ENCODE data around the gene SIRPG.
"Not testable (repeated sequence)": the region's sequence is repeated elsewhere in the genome, so short reads cannot be mapped to it uniquely, and the experiment has no call there.

Gene SIRPG

GRCh38 chr20:1635291-1635979 is 22.1 kb downstream of the SIRPG start:
- DNase-seq (ENCODE audit: low read depth in 2 of 2), result no peak

DNA sequence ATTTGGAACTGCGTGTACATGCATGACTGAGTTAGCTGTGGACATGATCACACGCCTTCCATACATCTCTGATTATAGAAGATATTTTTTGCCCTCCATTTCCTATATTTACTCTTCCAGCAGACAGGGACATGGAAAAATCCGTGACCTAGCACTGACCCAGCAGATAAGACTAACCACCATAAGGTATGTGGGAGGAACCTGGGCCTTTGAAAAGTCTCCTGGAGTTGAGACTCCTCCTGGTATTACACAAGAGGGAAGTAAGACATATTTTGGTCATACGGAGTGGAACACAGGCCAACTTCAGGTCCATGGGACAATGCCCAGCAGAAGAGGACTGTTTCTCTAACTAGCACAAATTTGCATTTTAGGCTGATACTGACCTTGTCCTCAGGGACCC is 24.0 kb downstream of the SIRPG start:
- no peak for DNase-seq (ENCODE audit: low read depth in 2 of 2)

DNA sequence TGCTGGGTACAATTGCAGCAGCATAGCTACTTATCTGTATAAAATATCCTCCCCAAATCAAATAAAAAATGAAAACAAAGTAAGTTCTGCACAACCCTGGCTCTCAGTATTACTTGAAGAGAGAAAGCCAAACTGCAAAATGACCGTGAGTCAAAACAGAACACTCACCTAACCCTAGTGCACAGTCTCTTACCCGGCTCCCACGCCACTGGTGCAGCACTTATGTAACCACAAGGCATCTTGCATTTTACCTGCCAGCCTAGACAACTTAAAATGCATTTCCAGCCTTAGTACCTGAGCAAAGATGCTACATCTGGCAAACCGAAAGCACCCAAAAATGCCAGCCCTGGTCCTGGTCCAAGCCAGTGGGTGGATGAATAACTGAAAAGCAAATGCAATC is 25.4 kb downstream of the SIRPG start:
- DNase-seq (ENCODE audit: low read depth in 2 of 2), result peak in 1 of 2 experiments; percentile 36

GRCh38 chr20:1631309-1632151 is 26.0 kb downstream of the SIRPG start:
- DNase-seq (ENCODE audit: low read depth in 2 of 2), result no peak

- no peak for DNase-seq (ENCODE audit: low read depth in 2 of 2)
Observed at GRCh38 chr20:1630186-1630585, 27.4 kb downstream of the SIRPG start.

DNA sequence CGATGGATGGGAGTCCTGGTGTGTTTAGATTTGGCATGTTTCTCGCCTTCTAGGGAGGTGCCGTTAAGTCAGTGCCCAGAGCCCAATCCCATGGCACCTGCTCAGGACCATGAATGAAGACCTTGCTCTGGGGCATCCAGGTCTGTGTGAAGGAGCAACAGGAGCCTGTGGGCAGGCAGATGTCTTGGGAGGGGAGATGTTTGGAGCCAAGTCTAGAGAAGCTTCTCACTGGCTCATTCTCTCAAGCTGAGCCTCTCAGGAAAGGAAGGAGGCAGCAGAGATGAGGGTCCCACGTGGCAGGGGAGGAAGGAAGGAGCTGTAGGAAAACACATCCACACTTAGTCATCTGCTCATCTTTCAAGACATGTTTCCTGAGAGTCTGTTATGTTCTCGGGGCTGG is 28.3 kb downstream of the SIRPG start:
- no peak for DNase-seq (ENCODE audit: low read depth in 2 of 2)

- DNase-seq (ENCODE audit: low read depth in 2 of 2), result no peak
Observed at GRCh38 chr20:1628621-1629020, 29.0 kb downstream of the SIRPG start.

GRCh38 chr20:1627200-1627550 is 30.4 kb downstream of the SIRPG start:
- no peak for DNase-seq (ENCODE audit: low read depth in 2 of 2)

GRCh38 chr20:1626528-1627199 is 30.9 kb downstream of the SIRPG start:
- no peak for DNase-seq (ENCODE audit: low read depth in 2 of 2)

DNA sequence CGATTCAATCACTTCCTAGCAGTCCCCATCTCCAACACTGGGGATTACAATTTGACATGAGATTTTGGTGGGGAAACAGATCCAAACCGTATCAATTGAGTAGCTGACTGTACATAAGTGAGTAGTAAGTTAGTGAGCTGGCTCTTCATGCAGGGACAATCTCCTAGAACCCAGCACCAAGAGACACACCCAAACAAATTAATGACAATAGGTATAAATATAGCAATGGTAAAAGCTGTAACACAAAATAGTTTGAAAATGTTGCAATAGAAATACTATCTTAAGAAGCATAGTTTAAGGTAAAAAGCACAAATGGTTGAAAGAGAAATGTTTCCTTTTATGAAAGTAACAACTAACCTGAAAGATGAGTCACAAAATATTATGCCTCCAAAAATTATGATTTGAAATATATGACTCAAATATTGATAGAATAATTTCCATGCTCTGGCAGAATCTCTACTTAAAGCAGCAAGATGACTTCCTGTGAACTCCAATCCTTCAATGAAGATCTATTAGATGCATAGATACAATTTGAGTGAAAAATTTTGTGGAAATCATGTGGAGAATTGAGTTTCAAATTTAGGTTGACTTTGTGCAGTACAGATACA is 32.4 kb downstream of the SIRPG start:
- DNase-seq (ENCODE audit: low read depth in 2 of 2), result no peak

DNA sequence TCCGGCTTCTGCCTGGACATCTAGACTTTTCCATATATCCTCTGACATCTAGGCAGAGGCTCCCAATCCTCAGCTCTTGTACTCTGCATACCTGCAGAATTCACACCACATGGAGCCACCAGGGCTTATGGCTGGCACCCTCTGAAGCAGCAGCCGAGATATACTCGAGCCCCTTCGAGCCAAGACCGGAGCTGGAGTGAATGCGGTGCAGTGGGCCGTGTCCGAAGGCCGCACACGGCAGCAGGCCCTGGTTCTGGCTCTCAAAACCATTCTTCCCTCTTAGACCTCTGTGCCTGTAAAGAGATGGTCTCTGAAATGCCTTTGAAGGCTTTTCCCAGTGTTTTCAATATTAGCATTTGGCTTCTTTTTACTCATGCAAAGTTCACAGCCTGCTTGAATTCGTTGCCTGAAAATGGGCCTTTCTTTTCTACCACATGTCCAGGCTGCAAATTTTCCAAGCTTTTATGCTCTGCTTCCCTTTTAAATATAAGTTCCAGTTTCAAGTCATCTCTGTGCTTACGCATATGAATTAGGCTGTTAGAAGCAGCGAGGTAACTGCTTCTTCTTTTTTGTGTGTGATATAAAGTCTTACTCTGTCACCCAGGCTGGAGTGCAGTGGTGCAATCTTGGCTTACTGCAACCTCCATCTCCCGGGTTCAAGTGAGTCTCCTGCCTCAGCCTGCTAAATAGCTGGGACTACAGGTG is 33.9 kb downstream of the SIRPG start:
- DNase-seq (ENCODE audit: low read depth in 2 of 2), result no peak

GRCh38 chr20:1622450-1622849 is 35.1 kb downstream of the SIRPG start:
- DNase-seq (ENCODE audit: low read depth in 2 of 2), result no peak

- DNase-seq (ENCODE audit: low read depth in 2 of 2), result no peak
Observed at GRCh38 chr20:1621316-1621715, 36.3 kb downstream of the SIRPG start.

DNA sequence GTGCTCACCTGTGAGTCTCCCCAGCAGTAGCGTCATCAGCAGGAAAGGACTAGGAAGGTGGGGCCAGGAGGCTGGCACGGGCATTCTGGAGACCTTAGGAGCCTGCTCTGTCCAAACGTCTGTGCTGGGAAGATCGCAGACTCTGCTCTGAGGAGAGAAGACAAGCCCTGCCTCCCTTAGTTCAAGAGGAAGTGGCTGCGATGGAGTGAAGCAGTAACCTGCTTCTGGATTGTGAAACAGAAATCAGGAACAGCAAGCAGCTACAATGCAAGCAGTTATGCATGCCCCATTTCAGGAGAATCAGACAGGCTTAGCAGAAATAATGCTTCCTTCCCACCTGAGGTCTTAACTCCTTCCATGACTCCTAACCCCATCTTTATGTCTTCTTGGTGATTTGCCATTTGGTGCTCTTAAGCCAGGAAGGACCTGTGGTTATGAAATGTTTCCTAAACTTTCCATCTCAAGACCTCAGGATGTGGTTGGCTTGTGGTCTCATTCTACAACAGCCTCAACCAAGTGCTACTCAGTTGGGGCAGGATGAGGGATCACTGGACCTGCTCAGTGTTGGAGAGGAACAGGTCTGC is 37.6 kb downstream of the SIRPG start, which contains the start of gene SIRPB1:
SIRPB1 (minus strand) TSS at position 149 of the 584 bp plus-strand sequence; CDS start at position 84, 65 bp downstream.
- DNase-seq (ENCODE audit: low read depth in 2 of 2), result no peak

GRCh38 chr20:1618954-1619540 is 38.5 kb downstream of the SIRPG start:
- no peak for DNase-seq (ENCODE audit: low read depth in 2 of 2)

DNA sequence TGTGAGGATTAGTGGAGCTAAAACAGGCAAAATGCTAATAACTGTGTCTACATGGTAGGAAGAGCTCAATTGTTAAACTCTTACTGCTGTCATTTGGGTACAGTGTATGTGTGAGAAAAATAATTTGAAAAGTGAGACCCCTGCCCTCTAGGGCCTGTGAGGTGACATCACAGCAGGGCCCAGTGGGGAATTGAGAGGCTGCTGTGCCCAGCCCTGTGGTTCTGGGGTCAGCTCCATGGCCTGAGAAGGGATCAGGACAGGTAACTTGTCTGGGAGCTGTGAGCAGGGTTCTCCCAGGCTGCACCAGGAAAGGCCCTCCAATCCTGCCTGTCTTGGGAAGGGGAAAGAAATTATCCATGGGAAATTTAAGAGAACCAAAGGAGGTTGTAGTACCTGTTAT is 39.1 kb downstream of the SIRPG start:
- DNase-seq (ENCODE audit: low read depth in 2 of 2), result no peak

- no peak for DNase-seq (ENCODE audit: low read depth in 2 of 2)
Observed at GRCh38 chr20:1616858-1617434, 40.6 kb downstream of the SIRPG start.

DNA sequence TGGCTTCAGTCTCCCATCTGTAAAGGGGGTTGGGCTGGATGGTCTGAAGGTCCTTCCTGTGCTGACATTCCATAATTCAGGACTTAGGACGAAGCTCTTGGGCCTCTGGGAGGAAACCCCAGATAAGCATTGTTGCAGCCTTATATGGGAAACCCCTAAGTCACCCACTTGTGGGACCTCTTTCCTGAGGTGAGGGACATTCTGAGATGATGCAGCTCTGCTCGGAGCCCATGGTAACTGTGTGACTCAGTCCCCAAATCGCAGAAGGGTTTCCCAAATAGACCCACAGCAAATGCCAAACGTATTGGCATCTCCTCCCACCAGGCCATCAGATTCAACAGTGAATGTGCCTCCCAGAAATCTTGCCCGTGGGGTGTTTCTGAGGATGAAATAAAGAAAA is 47.2 kb downstream of the SIRPG start:
- DNase-seq (ENCODE audit: low read depth in 2 of 2), result not testable (repeated sequence)

DNA sequence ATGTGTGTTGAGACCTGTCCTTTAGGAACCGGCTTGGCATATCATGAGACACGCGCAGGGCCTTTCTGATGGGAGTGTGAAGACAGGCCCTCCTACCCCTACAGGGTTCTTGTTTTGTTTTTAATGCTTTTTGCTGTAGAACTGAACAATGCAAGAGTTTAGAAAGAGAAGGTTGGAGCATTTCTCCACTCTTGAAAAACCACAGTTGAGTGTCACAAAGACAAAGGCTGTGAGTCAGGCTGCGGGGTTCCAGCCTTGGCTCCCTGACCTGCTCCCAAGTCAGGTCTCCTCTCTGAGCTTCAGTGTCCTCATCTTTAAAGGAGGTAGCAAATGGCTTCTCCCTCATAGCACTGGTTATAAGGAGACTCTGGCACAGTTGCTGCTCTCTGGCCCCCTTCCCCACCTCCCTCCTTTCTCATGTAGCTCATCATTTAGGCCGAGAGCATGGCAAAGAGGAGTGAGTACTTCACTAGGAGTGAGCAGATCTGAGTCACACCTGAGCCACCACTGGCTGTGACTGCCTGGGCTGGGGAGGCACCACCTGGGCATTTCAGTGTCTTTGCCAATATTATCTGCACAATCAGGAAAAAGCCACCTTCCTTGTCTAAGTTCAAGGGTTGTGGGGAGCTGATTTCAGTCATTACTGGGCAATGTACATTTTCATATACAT is 48.8 kb downstream of the SIRPG start:
- not testable (repeated sequence) for DNase-seq (ENCODE audit: low read depth in 2 of 2)

- no peak for DNase-seq (ENCODE audit: low read depth in 2 of 2)
Observed at GRCh38 chr20:1600736-1601135, 56.8 kb downstream of the SIRPG start.
